AG08396 (cell line): Measurements from ENCODE around the gene PCSK4.
"Not testable (repeated sequence)": the region's sequence is repeated elsewhere in the genome, so short reads cannot be mapped to it uniquely, and the experiment has no call there.

Source experiments
- DNase-seq: peaks from one replicate; pipeline ENCODE4 v3.0.0; 2012; ENCODE audit warnings: low spot score, mixed read lengths

The PCSK4 gene

DNA sequence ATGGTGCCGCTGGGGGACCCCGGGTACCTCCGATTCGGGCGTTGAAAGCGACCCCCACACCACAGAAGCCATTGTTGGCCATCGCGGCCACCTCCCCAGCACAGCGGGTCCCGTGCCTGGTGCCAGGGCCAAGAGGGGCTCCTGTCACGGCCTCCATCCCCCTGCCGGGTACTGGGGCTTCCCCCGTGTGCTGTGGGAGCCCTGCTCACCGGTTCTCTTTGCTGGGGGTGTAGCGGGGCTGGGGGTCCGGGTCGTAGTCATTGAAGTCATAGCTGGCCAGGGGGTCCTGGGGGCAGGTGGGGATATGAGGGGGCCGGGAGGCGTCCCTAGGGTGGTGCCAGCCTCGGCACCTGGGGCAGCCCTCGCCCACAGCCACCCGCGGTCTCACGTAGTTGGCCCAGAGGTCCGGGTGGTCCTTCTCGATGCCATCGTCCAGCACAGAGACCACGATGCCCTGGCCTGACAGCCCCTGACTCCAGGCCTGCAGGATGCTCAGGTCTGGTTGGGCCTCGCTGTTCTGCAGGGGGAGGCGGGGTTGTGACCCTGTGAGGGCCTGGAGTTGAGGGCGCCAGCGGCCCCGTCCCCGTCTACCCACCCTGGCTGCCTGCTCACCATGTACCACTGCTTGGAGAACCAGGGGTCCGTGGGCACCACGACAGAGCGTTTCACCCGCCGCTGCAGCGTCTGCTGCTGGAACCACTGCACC lies 2.4 kb downstream of the PCSK4 start:
- no peak for DNase-seq

DNA sequence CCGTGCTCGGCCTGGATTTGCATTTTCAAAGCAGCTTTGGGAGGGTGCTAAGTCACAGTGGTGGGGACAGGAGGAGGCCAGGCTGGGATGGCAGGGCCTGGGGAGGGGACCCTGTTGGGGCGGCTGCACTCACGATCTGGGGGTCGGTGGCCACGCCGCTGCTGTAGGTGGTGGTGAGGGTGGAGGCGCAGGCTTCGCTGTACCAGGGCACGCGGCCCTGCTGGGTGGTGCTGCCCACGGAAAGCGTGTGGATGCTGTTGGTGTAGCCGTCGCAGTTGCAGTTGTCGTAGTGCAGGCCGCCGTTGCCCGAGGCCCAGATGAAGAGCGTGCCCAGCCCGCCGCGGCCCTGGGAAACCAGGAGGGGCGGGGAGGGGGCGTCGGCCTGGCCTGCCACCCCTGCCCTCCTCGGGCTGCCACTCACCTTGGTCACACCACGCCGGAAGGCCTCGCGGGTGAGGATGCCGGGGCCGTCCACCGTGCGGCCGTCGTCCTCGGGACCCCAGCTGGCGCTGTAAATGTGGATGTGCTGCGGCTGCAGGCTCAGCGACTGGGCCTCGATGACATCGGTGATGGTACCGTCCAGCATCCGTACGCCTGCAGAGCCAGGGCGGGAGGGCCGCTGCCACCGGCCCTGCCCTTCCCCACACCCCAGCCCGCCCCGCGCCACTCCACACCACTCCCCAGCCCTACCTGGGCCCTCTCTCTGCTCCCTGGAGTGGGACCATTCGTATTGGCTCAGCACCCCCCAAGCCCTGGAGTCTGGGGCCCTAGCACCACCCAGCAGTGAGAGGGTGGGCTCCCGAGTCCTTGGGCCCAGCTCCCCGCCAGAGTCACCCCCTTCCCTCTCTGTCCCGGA lies 3.2 kb downstream of the PCSK4 start:
- DNase-seq, result no peak

DNA sequence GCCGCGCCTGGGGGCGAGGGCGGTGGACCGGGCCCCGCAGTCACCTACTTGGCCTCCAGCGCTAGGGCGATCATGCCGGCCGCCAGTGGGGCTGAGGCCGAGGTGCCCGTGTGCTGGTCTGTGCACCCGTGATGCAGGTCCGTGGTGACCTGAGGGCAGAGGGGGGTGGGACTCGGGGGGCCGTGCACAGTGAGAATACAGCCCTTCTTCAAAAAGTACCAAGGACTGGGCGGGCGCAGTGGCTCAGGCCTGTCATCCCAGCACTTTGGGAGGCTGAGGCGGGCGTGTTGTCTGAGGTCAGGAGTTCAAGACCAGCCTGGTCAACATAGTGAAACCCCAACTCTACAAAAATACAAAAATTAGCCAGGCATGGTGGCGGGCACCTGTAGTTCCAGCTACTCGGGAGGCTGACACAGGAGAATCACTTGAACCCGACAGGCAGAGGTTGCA lies 6.1 kb downstream of the PCSK4 start:
- DNase-seq, result no peak

DNA sequence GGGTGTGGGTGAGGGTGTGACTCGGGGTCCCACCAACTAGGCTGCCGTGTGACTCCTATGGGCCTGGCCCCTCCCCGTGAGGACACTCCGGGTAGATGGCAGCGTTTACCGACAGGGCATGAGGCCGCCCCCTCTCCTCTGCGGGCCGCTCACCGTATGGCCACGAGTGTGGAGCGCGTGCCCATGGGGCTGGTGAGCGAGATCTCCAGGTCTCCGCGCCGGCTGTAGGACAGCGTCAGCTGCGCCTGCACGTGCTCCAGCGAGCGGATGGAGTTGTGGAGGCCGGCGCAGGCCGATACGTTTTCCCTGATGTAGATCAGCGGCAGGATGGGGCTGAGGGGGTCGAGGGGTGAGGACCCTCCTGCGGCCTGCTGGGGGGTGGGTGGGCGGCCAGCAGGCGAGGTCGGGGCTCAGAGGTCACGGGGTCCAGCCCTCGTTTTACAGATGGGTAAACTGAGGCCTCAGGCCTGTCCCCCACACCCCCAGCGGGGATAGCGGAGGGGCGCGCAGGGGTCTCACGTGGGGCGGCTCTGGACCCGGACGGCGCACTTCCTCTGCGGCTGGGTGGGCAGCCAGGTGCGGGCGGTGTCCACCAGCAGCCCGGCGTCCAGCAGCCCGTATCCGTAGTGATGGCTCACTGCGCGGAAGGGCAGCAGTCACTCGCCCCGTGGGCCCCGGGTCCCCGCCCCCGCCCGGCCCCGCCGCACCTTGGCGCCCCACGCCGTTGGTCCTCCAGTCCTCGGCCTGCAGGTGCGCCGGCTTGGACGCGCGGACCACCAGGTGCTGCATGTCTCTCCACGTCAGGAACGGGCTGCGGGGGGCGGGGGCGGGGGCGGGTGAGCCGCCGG lies 6.8 kb downstream of the PCSK4 start:
- peak; percentile 14 for DNase-seq

GRCh38 chr19:1482361-1483130 lies 7.6 kb downstream of the PCSK4 start:
- peak; percentile 12 for DNase-seq

DNA sequence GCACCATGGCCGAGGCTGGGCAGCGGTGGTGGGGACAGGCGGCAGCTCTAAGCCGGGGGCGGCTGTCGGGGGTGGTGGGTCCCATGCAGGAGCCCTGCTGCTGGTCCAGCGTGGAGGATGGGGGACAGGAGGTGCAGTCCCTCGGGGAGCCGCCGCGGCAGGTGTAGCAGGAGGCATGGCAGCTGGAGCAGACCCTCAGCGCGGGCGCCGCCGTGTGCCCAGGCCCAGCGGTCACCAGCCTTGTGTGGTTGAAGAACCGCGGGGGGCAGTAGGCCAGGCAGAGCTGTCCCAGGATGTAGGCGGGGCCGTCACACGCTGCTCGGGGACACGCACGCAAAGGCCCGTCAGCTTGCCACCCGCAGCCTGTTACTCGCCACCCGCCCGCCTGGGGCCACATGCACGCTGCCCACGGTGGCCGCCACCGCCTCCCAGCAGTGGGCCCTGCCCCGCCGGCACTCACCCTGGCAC lies 8.2 kb downstream of the PCSK4 start:
- DNase-seq, result no peak

- no peak for DNase-seq
These were observed 8.8 kb downstream of the PCSK4 start for GRCh38 chr19:1481224-1481892.

GRCh38 chr19:1478934-1479707 lies 11.0 kb downstream of the PCSK4 start, which contains the start of gene C19orf25:
Gene C19orf25, minus strand, starts transcription at chr19:1479215. Its CDS starts 312 bp downstream, at chr19:1478903.
- peak; percentile 98 for DNase-seq

- not testable (repeated sequence) for DNase-seq
These were observed 13.1 kb downstream of the PCSK4 start for GRCh38 chr19:1477056-1477455.

DNA sequence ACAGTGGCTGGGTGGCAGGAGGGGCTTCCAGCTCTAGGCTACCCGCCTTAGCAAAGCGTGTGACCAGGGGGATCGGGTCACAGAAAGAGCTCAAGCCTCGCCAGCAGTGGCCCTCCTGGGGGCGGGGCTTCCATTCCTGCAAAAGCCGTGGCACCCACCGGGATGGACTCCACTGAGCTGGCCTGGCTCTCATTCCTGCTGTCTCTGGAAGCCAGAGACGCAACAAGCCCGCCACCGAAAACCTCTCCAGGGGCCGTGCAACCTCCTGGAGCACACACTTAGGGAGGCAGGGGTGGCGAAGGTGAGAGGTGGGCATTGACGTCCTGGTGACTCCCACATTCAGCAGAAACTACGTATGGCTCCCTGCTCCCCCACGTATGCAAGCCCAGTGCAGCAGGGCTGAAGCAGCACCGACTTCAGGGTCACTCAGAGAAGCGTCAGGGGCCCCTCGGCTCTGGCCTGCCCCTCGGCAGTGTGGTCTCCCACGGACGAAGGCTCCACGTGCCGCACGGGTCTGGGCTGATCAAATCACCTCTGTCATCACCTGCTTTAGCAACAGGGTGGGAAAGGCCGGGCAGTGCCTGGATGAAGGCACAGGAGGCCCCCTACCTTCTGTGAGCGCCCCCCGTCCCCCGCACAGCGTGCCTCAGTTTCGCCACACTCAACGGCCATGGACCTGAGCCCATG lies 14.3 kb downstream of the PCSK4 start:
- no peak for DNase-seq

GRCh38 chr19:1474765-1475351 lies 15.3 kb downstream of the PCSK4 start:
- DNase-seq, result no peak

DNA sequence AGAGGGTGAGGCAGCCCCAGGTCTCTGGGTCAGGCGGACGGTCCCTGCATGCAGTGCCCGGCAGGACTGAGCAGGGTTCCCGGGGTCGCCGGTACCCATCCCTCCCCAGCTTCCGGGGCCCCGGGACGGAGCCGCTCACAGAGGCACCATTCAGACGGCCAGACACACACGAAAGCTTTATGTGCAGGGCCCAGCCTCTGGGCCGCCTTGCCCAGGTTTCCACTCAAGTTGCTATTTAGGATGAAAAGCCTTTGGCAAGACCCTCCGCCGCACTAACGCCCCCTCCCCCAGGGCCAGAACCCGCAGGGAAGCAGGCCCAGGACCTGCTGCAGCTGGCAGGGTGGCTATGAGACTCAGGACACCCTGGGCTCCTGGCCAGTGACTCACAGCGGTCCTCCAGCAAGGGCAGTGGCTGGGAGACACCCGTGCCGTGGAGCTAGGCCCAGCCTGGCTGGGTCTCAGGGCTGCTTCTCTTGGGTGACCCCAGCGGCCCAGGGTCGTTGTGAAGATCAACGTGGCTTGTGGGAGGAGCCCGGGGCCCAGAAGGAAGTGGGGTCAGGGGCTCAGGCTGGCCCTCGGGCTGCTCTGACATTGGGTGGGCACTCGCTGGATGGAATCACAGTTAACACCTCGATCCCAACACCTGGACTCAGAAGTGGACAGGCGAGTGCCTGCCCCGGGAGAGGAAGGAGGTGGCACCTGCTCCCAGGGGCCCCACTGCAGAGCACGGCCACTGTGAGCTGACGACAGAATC lies 16.0 kb downstream of the PCSK4 start:
- DNase-seq, result peak; percentile 68

- DNase-seq, result no peak
These were observed 16.9 kb downstream of the PCSK4 start for GRCh38 chr19:1473085-1473851.

- no peak for DNase-seq
These were observed 17.7 kb downstream of the PCSK4 start for GRCh38 chr19:1472231-1473084.

- DNase-seq, result no peak
These were observed 18.5 kb downstream of the PCSK4 start for GRCh38 chr19:1471515-1472160.

GRCh38 chr19:1471010-1471514 lies 19.1 kb downstream of the PCSK4 start:
- no peak for DNase-seq
